Mesenchymal stem cell (in vitro differentiated cells and primary cell): ENCODE data around the gene OLFM4.

Experiments
- DNase-seq: peaks from one replicate; pipeline ENCODE4 v3.0.0-alpha.2; 2013
- H2AFZ ChIP-seq: one replicate; pipeline ENCODE4 v1.6.1; 2013; ENCODE audit warnings: low read depth, mild to moderate bottlenecking, control low read depth, inconsistent platforms, low read length, moderate library complexity
- H2AK5ac ChIP-seq: 2 replicates; pipeline ENCODE4 v1.6.1; 2013; ENCODE audit warnings: low read length, moderate library complexity, mild to moderate bottlenecking, inconsistent platforms; ENCODE audit not compliant: severe bottlenecking
- H2BK120ac ChIP-seq: one replicate; pipeline ENCODE4 v1.6.1; 2013; ENCODE audit warnings: low read depth, mild to moderate bottlenecking, inconsistent platforms, low read length, moderate library complexity
- H2BK12ac ChIP-seq, 2 experiments: one replicate each; pipeline ENCODE4 v1.6.1; 2013; ENCODE audit warnings: inconsistent platforms in 2 of 2, low read length in 2 of 2, mild to moderate bottlenecking in 2 of 2, moderate library complexity in 2 of 2, control low read depth in 1 of 2
- H2BK15ac ChIP-seq: one replicate; pipeline ENCODE4 v1.6.1; 2013; ENCODE audit warnings: mild to moderate bottlenecking, low read depth, inconsistent platforms; ENCODE audit not compliant: poor library complexity, severe bottlenecking
- H2BK5ac ChIP-seq: 2 replicates; pipeline ENCODE4 v1.6.1; 2013; ENCODE audit warnings: low read depth, mild to moderate bottlenecking, low read length, control low read depth, inconsistent platforms; ENCODE audit not compliant: poor library complexity, severe bottlenecking
- H3K14ac ChIP-seq, 2 experiments: one replicate each; pipeline ENCODE4 v1.6.1; 2013; ENCODE audit warnings: inconsistent platforms in 2 of 2, low read length in 2 of 2, control low read depth in 1 of 2, mild to moderate bottlenecking in 1 of 2, moderate library complexity in 1 of 2
- H3K18ac ChIP-seq, 2 experiments: one replicate each; pipeline ENCODE4 v1.6.1; 2013; ENCODE audit warnings: inconsistent platforms in 2 of 2, low read length in 2 of 2, control low read depth in 1 of 2, low read depth in 1 of 2, mild to moderate bottlenecking in 1 of 2
- H3K23ac ChIP-seq, 2 experiments: one replicate each; pipeline ENCODE4 v1.6.1; 2013; ENCODE audit warnings: inconsistent platforms in 2 of 2, low read length in 2 of 2, mild to moderate bottlenecking in 2 of 2, moderate library complexity in 2 of 2, control low read depth in 1 of 2
- H3K27ac ChIP-seq: 2 replicates; pipeline ENCODE4 v1.5.1; 2013; ENCODE audit warnings: mild to moderate bottlenecking, moderate library complexity, low read length, control low read depth, inconsistent platforms; ENCODE audit not compliant: poor library complexity, severe bottlenecking
- H3K27me3 ChIP-seq, 2 experiments: 2 replicates each; pipeline versions ENCODE4 v1.6.1 to v1.7.0; 2013; ENCODE audit warnings: low read length in 2 of 2, mild to moderate bottlenecking in 2 of 2, moderate library complexity in 2 of 2, control low read depth in 1 of 2, inconsistent platforms in 1 of 2; ENCODE audit not compliant: control insufficient read depth in 1 of 2, insufficient read depth in 1 of 2
- H3K36me3 ChIP-seq, 2 experiments: 2 replicates each; pipeline versions ENCODE4 v1.6.1 to v1.7.0; 2013; ENCODE audit warnings: low read length in 2 of 2, control low read depth in 1 of 2, inconsistent platforms in 1 of 2, low read depth in 1 of 2, mild to moderate bottlenecking in 1 of 2; ENCODE audit not compliant: insufficient read depth in 2 of 2, control insufficient read depth in 1 of 2
- H3K4ac ChIP-seq, 2 experiments: one replicate each; pipeline ENCODE4 v1.6.1; 2013; ENCODE audit warnings: inconsistent platforms in 2 of 2, low read length in 2 of 2, mild to moderate bottlenecking in 2 of 2, moderate library complexity in 2 of 2, control low read depth in 1 of 2, low read depth in 1 of 2
- H3K4me1 ChIP-seq: 2 replicates; pipeline ENCODE4 v1.6.1; 2013; ENCODE audit warnings: low read depth, low read length, control low read depth; ENCODE audit not compliant: control insufficient read depth, insufficient read depth
- H3K4me2 ChIP-seq: 2 replicates; pipeline ENCODE4 v1.6.1; 2013; ENCODE audit warnings: low read length, mild to moderate bottlenecking, inconsistent platforms; ENCODE audit not compliant: poor library complexity, severe bottlenecking
- H3K4me3 ChIP-seq, 2 experiments: 2 replicates each; pipeline versions ENCODE4 v1.5.1 to v1.7.0; 2013; ENCODE audit warnings: low read length in 2 of 2, mild to moderate bottlenecking in 2 of 2, control low read depth in 1 of 2, low read depth in 1 of 2; ENCODE audit not compliant: insufficient read depth in 1 of 2
- H3K79me1 ChIP-seq: replicated peaks from 2 replicates; pipeline ENCODE4 v1.6.1; 2013; ENCODE audit warnings: mild to moderate bottlenecking, control low read depth, low read length, inconsistent platforms; ENCODE audit not compliant: poor library complexity, severe bottlenecking
- H3K9ac ChIP-seq: 2 replicates; pipeline ENCODE4 v1.7.0; 2013; ENCODE audit warnings: mild to moderate bottlenecking, low read length, moderate library complexity
- H3K9me3 ChIP-seq: 2 replicates; pipeline ENCODE4 v1.7.0; 2013; ENCODE audit warnings: mild to moderate bottlenecking, low read length; ENCODE audit not compliant: control insufficient read depth
- H4K8ac ChIP-seq: one replicate; pipeline ENCODE4 v1.6.1; 2013; ENCODE audit warnings: inconsistent platforms, mild to moderate bottlenecking, low read length, moderate library complexity
- H4K91ac ChIP-seq: one replicate; pipeline ENCODE4 v1.6.1; 2013; ENCODE audit warnings: mild to moderate bottlenecking, low read length, inconsistent platforms
- WGBS: methylation state at CpG from one replicate; pipeline ENCODE4 v1.1.7; 2013; ENCODE audit warnings: mixed read lengths; 5-methylcytosine and 5-hydroxymethylcytosine counted together

Gene OLFM4

DNA sequence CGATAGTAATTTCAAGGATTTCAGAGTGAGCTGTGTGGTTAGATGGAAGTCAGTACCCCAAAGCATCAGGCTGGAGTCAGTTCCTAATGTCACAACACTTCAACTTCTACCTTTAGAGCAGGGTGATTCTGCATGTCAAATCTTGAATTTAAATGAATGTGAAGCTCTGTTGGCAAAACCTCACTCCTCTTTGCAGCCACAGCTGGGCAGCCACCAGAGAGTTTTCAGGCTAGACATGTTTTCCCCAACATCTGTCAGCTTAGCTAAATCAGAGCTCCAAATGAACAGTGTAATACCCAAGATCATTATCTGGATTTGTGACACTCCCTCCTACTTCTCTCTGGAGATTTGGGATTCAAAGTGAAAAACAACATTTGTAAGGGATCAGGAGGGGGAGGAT, 33.7 kb upstream of the OLFM4 start:
- Histone ChIP-seq H3K4me3 (no peak overlapping the region), H2AFZ (no peak overlapping the region), H2BK120ac (no peak overlapping the region), H3K14ac (no peak overlapping the region), H2AK5ac (no peak overlapping the region), H3K4me1 (no peaks in the 10 kb centered on the region), H4K91ac (no peak overlapping the region), H2BK5ac (no peak overlapping the region), H3K23ac (no peak overlapping the region), H3K4me2 (no peak overlapping the region), H4K8ac (no peak overlapping the region), H3K9ac (no peak overlapping the region), H3K4ac (no peak overlapping the region), H2BK15ac (no peak overlapping the region), H3K79me1 (no peaks in the 10 kb centered on the region), H3K27ac (no peak overlapping the region), H3K36me3 (no peaks in the 10 kb centered on the region), H3K18ac (no peak overlapping the region), H2BK12ac (no peak overlapping the region), H3K27me3 (no peaks in the 10 kb centered on the region), H3K9me3 (no peaks in the 10 kb centered on the region)
- DNase-seq, result no peak
- WGBS, result no CpG with 5 or more reads among the region's 1 CpG

DNA sequence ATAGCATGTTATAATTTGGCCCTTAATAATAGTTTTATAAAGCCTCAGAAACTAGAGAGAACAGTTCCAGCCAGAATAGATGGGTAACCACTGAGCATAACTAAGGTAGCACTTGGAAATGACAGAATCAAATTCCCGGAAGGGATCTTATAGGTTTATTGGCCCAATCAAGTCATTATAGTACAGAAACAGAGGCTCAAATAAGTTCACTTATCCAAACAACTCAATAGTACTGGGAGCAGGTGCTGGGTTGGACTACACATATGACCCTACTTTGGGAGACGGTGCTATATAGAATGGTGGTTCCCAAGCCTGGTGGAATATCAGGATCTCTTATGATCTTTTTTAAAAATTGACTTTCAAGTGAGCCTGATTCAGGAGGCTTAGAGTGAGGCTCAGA, 32.7 kb upstream of the OLFM4 start:
- H2BK120ac ChIP-seq, result no peak overlapping the region

DNA sequence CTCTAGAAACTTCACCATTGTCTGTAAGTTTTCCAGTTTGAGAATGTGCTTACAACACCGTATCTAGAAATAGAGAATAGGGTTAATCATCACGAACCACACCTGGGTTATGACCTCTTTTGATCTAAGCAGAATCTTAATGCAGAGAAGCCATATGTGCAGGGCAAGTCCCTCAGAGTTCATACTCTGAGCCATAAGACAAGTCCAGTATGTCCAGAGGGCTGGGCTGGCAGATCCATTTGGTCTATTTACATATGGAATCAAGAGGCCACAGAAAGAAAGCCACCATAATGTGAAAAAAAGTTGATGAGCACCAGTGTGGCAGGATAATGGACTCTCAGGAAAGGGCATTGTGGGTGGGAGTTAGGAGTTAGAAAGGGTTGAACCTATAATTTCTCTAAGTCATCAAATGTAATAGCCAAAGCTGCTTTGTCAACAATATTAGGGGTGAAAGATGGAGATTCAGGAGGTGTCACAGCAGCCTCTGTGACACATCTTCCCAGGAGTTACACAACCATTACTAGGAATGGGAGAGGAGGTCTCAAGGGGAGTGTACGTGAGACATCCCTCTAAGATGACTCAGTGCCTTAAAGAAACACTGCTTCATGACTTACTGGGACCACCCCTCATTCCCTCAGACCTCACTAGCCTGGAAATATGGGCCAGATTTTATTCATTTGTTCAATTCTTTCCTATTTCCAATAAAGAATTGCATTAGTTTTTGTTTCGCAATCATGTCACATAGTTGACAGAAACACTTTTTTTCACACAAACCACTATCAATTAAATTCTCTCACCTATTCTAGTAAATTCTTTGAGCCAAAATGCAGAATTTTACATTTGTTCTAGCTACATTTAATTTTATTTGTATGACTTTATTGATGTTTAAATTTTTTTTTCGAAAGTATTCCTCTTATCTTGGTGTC, 30.4 kb upstream of the OLFM4 start:
- Histone ChIP-seq H3K9ac (no peak overlapping the region), H3K9me3 (no peaks in the 10 kb centered on the region), H2AK5ac (no peak overlapping the region), H2BK5ac (no peak overlapping the region), H3K4ac (no peak overlapping the region), H2AFZ (no peak overlapping the region), H3K79me1 (no peaks in the 10 kb centered on the region), H4K8ac (no peak overlapping the region), H3K4me2 (no peak overlapping the region), H2BK120ac (no peak overlapping the region), H3K27ac (no peak overlapping the region), H2BK12ac (no peak overlapping the region), H3K4me1 (no peaks in the 10 kb centered on the region), H3K18ac (no peak overlapping the region), H3K23ac (no peak overlapping the region), H3K27me3 (no peaks in the 10 kb centered on the region), H3K36me3 (no peaks in the 10 kb centered on the region), H4K91ac (no peak overlapping the region), H3K4me3 (no peak overlapping the region), H2BK15ac (no peak overlapping the region), H3K14ac (no peak overlapping the region)
- DNase-seq, result no peak
- 75% methylated on average over 4 of the region's 5 CpGs for WGBS

More for the DNA sequence above, 32.7 kb upstream of the OLFM4 start:
- no peak overlapping the region for H3K9ac ChIP-seq
- no peak overlapping the region for H3K14ac ChIP-seq
- no peaks in the 10 kb centered on the region for H3K79me1 ChIP-seq
- no peaks in the 10 kb centered on the region for H3K9me3 ChIP-seq
- H3K18ac ChIP-seq, result no peak overlapping the region
- no peak overlapping the region for H2BK5ac ChIP-seq
- no peak for DNase-seq
- no peak overlapping the region for H4K8ac ChIP-seq
- no peak overlapping the region for H2BK15ac ChIP-seq
- 100% methylated on average over 1 of the region's 2 CpGs for WGBS
- no peak overlapping the region for H3K4me2 ChIP-seq
- no peaks in the 10 kb centered on the region for H3K36me3 ChIP-seq
- no peaks in the 10 kb centered on the region for H3K27me3 ChIP-seq
- H3K4me3 ChIP-seq, result no peak overlapping the region
- no peak overlapping the region for H2AFZ ChIP-seq
- no peak overlapping the region for H2BK12ac ChIP-seq
- no peak overlapping the region for H3K23ac ChIP-seq
- H3K4ac ChIP-seq, result no peak overlapping the region
- H3K27ac ChIP-seq, result no peak overlapping the region
- H3K4me1 ChIP-seq, result no peaks in the 10 kb centered on the region
- no peak overlapping the region for H2AK5ac ChIP-seq
- H4K91ac ChIP-seq, result no peak overlapping the region

DNA sequence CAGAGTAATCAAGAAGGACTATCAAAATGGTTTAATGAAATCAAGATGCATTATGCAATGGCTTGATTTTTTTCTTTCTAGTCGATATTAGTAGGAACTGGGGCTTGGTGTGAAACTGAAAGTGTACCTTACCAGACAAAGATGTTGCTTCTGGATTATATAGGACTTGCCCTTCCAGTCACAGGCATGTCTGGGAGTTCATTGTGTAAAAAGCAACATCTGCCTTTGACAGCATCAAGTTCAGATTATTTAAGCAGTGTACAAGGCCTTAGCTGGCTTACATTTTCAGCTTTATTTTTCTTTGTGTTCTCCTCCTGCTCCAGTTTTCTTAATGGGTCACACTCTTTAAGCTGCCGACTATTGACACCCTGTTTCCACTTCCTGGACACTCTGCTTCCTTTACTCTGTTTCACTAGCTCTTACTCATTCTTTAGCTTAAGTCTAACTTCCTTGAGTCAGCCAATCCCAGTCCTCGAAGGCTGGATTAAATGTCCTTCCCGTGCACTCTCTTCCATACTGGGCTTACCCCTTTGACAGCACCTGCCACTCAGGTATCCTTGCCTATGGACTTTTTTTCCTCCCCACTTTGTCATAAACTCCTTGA, 29.4 kb upstream of the OLFM4 start:
- no peak overlapping the region for H4K91ac ChIP-seq
- no peak overlapping the region for H2AK5ac ChIP-seq
- H3K79me1 ChIP-seq, result no peaks in the 10 kb centered on the region
- DNase-seq, result no peak
- H3K23ac ChIP-seq, result no peak overlapping the region
- no peak overlapping the region for H3K4me3 ChIP-seq
- H2BK120ac ChIP-seq, result no peak overlapping the region
- 70% methylated on average over 4 of the region's 4 CpGs for WGBS
- H3K4me2 ChIP-seq, result no peak overlapping the region
- no peak overlapping the region for H3K4ac ChIP-seq
- no peak overlapping the region for H3K14ac ChIP-seq
- H3K9me3 ChIP-seq, result no peaks in the 10 kb centered on the region
- no peak overlapping the region for H3K27ac ChIP-seq
- no peaks in the 10 kb centered on the region for H3K27me3 ChIP-seq
- H2BK12ac ChIP-seq, result no peak overlapping the region
- no peaks in the 10 kb centered on the region for H3K36me3 ChIP-seq
- no peak overlapping the region for H3K9ac ChIP-seq
- H2BK15ac ChIP-seq, result no peak overlapping the region
- no peak overlapping the region for H3K18ac ChIP-seq
- H2AFZ ChIP-seq, result no peak overlapping the region
- no peak overlapping the region for H2BK5ac ChIP-seq
- no peaks in the 10 kb centered on the region for H3K4me1 ChIP-seq
- H4K8ac ChIP-seq, result no peak overlapping the region
